Measurements from ENCODE around the gene INPP5D.

GRCh38 chr2:233184669-233185068 lies 124.5 kb downstream of the INPP5D start:
- TF ChIP-seq CTCF (IDR thresholded peaks at IDR 0.05; ENCODE audit: insufficient read depth, low read depth, low read length) (no peak), EZH2 (IDR thresholded peaks at IDR 0.05; ENCODE audit: insufficient read depth, low read length) (no peak)
